ENCODE results near the gene JMJD7. TPM values are rescaled to one million over a fixed set of nuclear protein-coding genes. Genes with fewer than 3 reads are reported as not detected.

The JMJD7 gene
- total and polyA plus RNA-seq, 9 of the 15 experiments (the other 6 are each of a cell fraction or from before 2014, with no cell fraction given), result 1.2 to 13.9 (median 6.1) TPM

DNA sequence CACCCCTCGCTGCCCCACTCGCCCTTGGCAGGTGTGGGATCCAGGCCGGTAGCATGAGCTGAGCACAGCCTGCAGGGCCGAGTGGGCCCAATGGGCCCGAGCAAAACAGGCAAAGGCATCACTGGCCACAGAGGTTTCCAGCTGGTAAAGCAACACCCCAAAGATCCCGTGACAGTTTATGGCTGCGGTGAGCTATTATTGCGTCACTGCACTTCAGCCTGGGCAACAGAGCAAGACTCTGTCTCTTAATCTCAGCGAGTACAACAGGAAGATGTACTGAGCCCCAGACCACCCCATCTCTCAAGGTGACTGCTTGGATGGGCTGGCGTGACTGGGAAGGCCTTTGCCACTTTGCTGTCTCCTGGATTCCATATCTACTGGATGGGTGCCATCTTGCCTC lies 4.3 kb downstream of the JMJD7 start:
- WGBS (ENCODE audit: insufficient coverage, low coverage, missing lambda C conversion rate), result 71% methylated on average over 9 of the region's 10 CpGs
- intact Hi-C loops (cut with micrococcal nuclease) (no loop called here), in situ Hi-C loops (cut with MboI) (no loop called here)
- Histone ChIP-seq H3K27ac (ENCODE audit: extremely low read depth, low read depth, low read length) (no peak overlapping the region), H3K4me2 (ENCODE audit: insufficient read depth, low read length) (no peak overlapping the region), H3K4me3 (no peak overlapping the region), H3K9ac (ENCODE audit: insufficient read depth in 1 of 2, low read depth in 2 of 2, low read length in 2 of 2) (no peak overlapping the region), H4K20me1 (replicated peaks; ENCODE audit: control insufficient read depth, insufficient read depth, low read length) (peaks cover 11% of the 10 kb centered on the region; the same call in 1 of the 2 replicates), H3K4me1 (replicated peaks in 1 of 2; ENCODE audit: control insufficient read depth in 2 of 2, insufficient read depth in 2 of 2, low read length in 2 of 2) (peaks cover 6 to 22% of the 10 kb centered on the region in 2 experiments; a peak in 2 of 5 replicates), H2AFZ (ENCODE audit: low read depth, low read length) (no peak overlapping the region), H3K9me3 (replicated peaks; ENCODE audit: control insufficient read depth, insufficient read depth, low read depth, low read length) (no peaks in the 10 kb centered on the region), H3K36me3 (ENCODE audit: control insufficient read depth, insufficient read depth, low read length) (peaks cover 10% of the 10 kb centered on the region; the same call in 1 of the 3 replicates), H3K79me2 (ENCODE audit: control insufficient read depth, insufficient read depth, low read length) (peaks cover 9% of the 10 kb centered on the region; the same call in 2 of the 3 replicates), H3K27me3 (ENCODE audit: control insufficient read depth in 2 of 2, insufficient read depth in 2 of 2, low read length in 2 of 2) (no peaks in the 10 kb centered on the region), H3K9me1 (ENCODE audit: control insufficient read depth, insufficient read depth, low read length) (no peaks in the 10 kb centered on the region)
- ATAC-seq (no peak), FAIRE-seq (no peak), DNase-seq (ENCODE audit: extremely low read depth in 1 of 4, low spot score in 3 of 4) (no peak)
- ChIA-PET CTCF (ENCODE audit: low intra/inter-chr PET ratio) (no interaction called here), POLR2A (interaction anchor here (0.5 to 1.8 kb wide), 6 partner anchors 11 to 240 kb away, joined by 3 to 10 read pairs (median 4); no protein-coding TSS in a partner anchor)
- BruUV-seq (replicated peaks), result no TSS peak
- TF ChIP-seq CEBPB (tag; IDR thresholded peaks at IDR 0.05) (peak; percentile 78), RBM14 (IDR thresholded peaks at IDR 0.05; ENCODE audit: borderline replicate concordance, insufficient read depth, low read depth, low read length) (no peak), SUPT5H (IDR thresholded peaks at IDR 0.05) (no peak), ATF3 (IDR thresholded peaks at IDR 0.05) (peak; percentile 38; the same call in 1 of the 2 replicates), ATF3 (CRISPR knock-in tag; conservative IDR thresholded peaks at IDR 0.05) (no peak), RUNX1 (IDR thresholded peaks at IDR 0.05; ENCODE audit: low read depth) (no peak)
